ENCODE data around the gene NGDN.
"Not testable (repeated sequence)": the region's sequence is repeated elsewhere in the genome, so short reads cannot be mapped to it uniquely, and the experiment has no call there.

Gene NGDN

DNA sequence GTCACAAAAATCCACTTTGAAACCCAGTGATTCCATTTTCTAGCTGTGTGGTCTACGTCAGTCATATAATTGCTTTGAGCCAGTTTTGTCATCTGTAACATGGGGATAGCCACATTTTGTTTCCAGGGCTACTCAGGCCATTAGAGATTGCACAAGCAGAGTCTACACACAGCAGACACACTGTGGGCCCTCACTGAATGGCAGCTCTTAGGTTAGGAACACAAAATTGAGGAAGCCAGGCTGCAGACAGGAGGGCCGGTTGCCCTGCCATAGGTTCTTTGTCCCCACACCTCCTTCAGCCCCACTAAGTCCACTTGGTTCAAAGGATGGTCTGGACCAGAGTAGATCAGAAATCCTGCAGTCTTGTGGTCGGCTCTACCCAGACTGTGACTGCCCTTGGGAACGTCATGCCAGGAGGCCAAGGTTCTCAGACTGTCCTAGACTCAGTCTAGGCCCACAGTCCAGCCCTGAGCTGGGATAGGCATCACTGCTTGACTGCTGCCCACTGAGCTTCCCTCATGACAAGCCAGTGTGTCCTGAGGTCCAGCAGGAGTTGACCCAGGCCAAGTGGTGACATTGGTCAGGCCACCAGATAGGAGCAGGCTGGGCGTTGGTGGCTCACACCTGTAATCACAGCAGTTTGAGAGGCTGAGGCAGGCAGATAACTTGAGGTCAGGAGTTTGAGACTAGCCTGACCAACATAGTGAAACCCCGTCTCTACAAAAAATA is 30.2 kb upstream of the NGDN start:
- no peak for DNase-seq (ENCODE audit: low spot score)

DNA sequence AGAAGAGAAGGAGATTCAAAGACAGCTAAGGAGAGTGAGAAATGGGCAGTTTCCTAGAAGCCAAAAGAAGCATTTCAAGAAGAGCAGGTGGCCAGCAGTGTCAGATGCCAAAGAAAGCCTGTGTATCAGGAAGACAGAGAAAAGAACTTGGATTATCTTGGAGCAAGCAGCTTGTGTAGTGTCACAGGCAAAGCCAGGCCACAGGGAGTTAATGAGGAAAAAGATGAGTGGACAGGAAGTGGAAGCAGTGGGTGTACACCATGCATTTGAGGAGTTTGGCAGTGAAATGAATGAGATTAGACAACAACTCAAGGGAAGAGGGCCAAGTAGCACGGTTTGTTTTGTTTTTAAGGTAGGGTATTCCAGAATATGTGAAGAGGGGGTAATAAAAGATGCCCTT is 28.4 kb upstream of the NGDN start:
- no peak for DNase-seq (ENCODE audit: low spot score)

DNA sequence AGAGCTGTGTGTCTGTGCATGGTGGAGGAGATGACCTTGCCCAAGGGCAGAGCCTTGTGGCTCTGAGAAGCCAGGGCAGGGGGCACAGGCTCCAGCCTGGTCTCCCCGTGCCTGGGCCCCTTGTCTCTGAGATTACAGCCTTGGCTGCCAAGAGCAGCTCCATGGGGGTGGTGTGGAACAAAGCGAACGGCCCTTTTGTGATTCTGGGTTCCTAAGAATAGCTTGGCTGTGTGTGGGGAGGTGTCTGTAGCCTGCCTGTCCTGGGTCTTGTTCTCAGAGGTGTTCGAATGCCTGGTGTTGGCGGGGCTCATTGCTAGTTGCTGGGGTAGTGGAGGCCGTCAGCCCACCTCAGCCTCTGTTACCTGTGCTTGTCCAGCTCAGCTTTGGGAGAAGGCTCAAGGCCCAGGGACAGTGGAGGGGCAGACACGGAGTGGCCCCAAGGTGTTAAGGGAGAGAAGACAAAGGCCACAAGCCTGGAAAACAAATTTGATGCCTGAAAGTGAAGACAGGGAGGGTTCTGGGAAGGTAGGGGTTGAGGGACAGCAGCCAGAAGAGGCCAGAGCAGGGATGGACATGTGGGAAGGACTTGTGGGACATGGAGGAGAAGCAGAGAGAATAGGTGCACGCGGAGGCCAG is 26.7 kb upstream of the NGDN start:
- DNase-seq (ENCODE audit: low spot score), result no peak

DNA sequence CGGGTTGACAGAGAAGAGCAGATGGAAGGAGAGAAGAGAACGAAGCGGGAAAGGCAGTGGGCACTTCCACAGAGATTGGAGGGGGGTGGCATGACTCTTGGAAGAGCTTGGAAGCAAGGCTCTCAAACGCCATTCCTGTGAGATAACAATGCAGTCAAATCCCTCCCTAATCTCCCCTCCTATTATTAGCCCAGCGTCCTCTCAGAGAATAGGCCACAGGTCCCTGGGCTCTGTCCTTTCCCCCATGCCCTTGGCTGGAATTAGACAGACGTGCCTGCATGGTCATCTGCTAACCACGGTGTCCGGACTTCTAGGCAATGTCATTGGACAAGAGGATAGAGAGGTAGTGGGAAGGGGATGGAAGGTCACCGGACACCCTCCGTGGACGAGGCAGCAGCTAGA is 26.1 kb upstream of the NGDN start:
- no peak for DNase-seq (ENCODE audit: low spot score)

DNA sequence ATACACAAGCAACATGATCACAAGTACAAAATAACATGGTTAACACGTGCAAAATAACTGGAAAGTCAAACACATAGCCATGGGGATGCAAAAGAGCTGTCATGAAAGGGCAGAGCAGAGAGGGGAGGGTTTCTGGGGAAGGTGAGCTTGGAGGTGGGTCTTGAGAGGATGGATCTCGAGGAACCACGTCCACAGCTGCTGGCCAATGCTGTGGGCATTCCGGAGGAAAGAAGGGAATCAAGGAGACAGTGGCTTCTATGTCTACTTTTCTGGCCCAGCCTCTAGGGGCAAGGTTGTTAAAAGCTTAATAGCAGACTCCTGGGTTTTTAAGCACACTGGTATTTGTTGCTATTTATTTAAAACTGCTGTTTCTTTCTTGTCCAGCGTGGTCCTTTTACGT is 25.6 kb upstream of the NGDN start:
- DNase-seq (ENCODE audit: low spot score), result no peak

DNA sequence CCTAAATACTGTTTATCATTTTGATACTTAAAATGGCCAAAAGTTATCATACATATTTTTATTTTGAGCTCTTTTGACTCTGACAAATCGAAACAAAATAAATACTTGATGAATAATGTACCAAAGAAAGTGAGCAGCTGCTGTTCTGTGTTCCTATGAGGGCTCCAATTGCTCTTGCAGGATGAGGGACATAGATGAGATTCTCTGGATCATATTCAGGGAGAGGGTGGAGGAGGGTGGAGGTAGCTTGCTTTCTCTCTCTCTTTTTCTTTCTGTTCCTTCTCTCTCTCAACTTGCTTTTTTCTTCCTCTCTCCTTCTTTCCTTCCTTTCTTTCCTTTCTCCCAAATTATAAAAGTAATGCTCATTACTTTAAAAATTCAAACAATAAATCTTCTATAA is 25.2 kb upstream of the NGDN start:
- DNase-seq (ENCODE audit: low spot score), result no peak

DNA sequence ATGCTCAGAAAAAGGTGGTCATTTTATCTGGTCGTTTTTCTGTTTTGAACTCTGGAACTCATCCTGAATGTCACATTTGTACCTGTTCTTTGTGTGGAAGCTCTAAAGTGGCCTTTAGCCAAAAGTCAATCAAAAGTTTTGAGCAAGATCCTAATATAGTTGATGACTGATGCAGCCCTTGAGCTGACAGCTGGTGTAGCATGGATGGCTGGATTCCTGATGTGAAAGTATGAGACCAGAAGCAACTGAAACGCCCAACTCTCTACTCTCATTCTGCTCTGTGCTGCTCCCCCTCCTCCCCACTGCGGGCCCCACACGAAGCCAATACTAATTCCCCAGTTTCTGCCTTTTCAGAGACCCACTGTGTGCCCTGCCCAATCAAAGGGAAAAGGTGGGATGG is 23.7 kb upstream of the NGDN start:
- no peak for DNase-seq (ENCODE audit: low spot score)

DNA sequence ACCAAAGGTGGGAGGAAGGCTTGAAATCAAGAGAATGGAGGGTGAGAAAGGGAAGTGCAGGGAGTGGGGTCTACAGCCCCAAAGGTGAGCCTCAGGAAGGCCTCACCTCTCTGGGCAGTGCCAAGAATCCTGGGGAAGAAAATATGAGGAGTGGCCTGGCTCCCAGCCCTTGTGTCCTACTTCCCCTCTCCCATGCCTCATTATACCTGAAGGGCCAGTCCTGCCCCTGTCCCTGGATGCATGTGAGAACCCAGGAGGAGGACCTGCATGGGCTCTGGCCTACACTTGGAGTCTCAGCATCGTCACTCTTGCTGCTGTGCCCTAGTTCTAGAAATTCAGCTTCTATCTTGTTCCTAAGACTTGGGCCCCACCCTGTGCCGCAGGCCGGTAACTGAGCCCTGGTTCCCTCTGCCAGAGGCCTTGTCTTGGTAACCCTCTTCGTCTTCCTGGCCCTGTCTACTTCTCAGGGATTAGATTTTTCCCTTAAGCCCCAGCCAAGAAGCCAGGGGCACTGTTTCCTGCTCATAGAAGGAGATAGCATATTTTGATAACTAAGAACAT is 23.1 kb upstream of the NGDN start:
- no peak for DNase-seq (ENCODE audit: low spot score)

DNA sequence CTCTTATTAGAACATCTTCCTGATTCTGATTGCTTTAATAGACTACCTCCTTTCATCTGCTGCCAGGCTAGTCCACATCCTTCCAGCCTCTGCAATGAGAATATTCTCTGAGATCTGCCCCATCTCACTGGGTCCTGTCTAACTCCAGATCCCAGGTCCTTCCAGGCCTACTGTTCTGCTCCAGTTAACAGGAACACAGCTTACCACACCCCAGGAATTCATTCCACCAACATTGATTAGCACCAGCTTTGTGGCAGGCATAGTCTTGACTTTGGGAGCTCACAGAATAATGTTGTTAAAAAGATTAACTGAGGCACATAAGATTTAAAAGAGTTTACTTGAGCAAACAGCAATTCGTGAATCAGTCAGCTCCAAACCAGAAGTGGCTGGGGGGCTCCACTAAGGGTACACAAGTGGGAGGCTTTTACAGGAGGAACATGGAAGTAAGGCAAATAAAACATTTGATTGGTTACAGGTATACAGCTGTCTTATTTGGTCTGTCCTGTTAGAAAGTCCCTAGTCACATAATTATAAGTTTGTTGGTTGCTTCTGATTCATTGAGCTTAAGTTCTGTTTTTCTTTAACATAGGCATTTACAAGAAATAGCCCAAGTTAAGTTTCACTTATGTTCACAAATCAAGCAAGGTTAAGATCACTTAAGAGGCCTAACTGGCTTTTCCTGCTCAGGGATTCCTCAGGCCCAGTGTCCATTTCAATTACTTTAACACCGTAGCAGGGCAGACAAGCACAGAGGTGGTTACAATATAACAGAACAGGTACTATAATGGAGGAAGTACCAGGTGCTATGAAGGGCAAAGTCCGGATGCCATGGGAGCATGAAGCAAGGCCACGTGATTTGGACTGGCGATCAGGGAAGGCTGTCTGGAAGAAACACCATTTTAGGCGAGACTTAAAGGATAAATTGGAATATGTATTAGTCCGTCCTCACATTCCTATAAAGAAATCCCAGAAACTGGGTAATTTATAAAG is 21.8 kb upstream of the NGDN start:
- no peak for DNase-seq (ENCODE audit: low spot score)

DNA sequence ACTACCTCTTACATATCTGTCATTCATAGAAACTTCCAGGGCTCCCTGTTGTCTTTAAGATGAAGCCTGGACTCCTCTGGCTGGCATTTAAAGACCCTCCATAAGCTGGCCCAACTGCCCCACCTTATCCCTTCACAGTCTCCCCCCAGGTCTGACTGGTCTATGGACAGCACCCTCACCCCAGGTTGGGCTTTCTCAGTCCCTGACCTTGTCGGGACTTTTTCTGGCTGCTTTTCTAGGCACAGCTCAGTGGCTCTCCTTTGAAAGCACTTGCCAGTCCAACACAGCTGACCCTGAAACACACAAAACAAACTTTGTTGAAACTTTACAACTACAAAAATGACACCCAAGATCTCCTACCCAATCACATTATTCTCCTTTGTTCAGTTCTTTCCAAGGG is 20.2 kb upstream of the NGDN start:
- DNase-seq (ENCODE audit: low spot score), result no peak

DNA sequence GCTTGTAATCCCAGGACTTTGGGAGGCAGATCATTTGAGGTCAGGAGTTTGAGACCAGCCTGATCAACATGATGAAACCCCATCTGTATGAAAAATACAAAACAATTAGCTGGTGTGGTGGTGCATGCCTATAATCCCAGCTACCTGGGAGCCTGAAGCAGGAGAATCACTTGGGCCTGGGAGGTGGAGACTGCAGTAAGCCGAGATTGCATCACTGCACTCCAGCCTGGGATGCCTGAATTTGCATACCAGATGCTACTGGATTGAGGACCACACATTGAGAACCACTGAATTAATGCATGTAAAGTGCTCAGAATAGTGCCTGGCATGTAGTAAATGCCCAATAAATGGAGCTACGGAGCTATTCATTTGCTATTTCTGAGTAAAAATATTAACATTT is 19.1 kb upstream of the NGDN start:
- no peak for DNase-seq (ENCODE audit: low spot score)

DNA sequence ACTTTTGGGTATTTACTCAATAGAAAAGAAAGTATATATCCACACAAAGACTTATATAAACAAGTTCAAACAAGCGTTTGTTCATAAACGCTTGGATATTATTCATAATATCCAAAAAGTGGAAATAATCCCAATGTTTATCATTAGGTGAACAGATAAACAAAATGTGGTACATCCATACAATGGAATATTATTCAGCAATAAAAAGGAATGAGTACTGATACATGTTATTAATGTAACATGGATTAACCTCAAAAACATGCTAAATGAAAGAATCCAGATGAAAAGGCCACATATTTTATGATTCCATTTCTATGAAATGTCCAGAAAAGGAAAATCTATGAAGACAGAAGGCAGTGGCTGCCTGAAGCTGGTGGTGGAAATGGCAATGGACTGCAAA is 17.3 kb upstream of the NGDN start:
- DNase-seq (ENCODE audit: low spot score), result no peak

DNA sequence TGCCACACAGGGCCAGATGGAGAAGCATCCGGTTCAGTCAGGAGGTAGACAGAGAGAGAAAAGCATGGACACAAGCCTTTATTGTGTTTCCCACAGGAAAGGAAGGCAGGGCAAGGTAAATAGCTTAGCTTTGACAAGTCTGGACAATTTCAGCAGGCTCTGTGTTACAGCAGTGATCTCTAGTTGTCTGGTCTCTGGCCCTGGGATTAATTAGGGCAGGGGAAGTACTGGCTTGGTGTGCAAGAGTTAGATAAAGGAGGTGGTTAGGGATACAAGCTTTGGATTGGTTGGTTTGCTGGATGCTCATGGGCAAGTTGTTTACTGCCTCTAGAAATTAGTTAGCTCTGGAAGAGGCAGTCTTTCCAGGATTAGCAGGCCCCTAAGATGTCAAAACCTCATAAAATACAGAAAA is 15.1 kb upstream of the NGDN start:
- DNase-seq (ENCODE audit: low spot score), result no peak

DNA sequence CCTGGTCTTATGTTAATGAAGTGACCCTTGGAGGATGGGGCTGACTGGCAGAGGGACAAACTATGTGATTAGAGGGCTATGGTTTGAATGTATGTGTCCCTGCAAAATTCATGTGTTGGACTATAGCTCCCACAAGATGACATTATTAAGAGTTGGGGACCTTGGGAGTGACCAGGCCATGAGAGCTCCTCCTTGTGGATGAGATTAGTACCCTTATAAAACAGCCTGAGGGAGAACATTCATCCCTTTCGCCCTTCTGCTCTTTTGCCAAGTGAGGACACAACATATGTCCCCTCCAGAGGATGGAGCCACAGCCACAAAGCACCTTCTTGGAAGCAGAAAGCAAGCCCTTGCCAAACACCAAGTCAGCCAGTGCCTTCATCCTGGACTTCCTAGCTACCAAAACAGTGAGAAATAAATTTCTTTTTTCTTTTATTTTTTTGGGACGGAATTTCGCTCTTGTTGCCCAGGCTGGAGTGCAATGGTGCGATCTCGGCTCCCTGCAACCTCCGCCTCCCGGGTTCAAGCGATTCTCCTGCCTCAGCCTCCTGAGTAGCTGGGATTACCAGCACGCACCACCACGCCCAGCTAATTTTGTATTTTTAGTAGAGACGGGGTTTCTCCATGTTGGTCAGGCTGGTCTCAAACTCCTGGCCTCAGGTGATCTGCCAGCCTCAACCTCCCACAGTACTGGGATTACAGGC is 12.5 kb upstream of the NGDN start:
- not testable (repeated sequence) for DNase-seq (ENCODE audit: low spot score)

DNA sequence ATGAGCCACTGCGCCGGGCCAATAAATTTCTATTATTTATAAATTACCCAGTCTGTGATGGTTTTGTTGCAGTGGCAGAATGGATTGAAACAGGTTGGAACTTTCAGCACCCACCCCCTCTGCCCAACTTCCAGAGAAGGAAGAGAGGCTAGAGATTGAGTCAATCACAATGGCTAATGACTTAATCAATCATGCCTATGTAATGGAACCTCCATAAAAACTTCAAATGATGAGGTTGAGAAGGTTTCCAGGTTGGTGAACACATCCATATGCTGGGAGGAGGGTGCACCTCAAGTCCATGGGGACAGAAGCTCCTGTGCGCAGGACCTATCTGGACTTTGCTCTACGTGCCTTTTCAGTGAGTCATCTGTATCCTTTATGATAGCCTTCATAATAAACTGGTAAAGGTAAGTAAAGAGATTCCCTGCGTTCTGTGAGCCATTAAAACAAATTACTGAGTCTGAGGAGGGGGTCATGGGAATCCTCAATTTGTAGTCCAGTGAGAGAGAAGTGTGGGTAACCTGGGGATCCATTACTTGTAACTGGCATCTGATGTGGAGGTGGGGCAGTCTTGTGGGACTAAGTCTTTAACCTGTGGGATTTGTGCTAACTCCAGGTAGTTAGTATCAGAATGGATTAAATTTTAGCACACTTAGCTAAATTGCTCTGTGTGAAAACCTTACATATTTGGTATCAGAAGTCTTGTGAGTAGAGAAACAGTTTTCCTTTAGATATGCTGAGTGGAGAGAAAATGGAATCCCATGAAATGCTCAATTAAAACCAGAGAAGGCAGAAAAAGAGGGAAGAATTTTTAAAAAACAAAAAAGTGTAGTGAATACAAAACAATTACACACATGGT is 11.7 kb upstream of the NGDN start:
- no peak for DNase-seq (ENCODE audit: low spot score)

DNA sequence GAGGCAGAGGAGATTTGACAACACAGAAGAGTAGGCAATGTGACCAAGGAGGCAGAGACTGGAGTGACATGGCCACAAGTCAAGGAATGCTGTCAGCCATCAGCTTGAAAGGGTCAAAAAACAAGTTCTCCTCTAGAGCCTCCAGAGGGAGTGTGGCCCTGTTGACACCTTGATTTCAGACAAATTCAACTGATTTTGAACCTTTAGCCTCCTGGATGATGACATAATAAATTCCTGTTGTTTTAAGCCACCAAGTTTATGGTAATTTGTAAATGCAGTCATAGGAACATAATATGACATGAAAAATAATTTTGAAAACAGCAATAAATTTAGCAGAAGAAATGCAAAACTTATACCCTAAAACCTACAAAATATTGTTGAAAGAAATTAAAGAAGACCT is 8.5 kb upstream of the NGDN start:
- DNase-seq (ENCODE audit: low spot score), result no peak

DNA sequence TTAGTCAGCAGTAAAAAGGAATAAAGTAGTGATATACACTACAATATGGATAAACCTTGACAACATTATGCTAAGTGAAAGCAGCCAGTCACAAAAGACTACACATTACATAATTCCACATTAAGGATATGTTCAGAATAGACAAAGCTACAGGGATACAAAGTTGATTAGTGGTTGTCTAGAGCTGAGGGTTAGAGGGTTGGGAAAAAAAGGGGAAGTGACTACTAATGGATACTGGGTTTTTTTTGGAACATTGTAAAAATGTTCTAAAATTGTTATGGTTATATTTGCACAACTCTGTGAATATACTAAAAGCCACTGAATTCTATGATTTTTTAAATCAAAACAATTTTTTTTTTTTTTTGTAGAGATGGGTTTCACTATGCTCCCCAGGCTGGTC is 4.8 kb upstream of the NGDN start:
- no peak for DNase-seq (ENCODE audit: low spot score)

DNA sequence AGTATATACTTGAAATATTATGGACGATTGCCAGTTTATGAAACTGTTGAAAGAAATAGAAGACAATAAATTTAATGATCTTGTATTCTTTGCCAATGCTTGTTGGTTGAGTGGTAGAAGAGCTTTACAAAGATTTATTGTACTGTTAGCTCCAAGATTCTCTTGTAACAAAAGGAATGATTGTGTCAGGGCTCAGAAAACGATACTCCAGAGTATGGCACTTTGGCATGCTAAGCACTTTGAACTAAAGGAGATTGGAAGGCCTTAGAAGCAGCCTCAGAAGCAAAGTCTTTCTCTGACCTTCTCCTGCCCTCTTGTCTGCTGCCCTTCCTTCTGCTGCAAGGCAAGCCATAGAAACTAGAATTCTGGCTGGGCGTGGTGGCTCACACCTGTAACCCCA is 4.2 kb upstream of the NGDN start:
- DNase-seq (ENCODE audit: low spot score), result no peak

DNA sequence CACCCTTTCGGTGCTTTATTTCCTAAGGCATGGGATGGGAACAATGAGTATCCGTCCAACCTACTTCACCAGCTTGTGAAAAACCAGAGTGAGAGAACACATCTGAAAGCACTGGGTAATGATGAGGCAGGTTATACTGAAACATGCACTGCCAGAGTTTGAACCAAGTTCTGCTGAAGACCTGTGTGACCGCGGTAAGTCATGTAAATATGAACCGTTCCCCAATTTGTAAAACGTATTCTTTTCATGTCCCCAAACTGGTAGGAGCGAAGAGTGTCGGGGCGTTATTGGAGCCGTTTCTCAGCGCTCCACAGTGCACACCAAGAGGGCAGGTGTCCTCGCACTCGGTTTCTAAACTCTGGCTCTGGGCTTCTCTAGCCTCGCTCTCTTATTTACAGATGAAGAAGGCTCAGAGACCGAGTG is 788 bp upstream of the NGDN start:
- no peak for DNase-seq (ENCODE audit: low spot score)

DNA sequence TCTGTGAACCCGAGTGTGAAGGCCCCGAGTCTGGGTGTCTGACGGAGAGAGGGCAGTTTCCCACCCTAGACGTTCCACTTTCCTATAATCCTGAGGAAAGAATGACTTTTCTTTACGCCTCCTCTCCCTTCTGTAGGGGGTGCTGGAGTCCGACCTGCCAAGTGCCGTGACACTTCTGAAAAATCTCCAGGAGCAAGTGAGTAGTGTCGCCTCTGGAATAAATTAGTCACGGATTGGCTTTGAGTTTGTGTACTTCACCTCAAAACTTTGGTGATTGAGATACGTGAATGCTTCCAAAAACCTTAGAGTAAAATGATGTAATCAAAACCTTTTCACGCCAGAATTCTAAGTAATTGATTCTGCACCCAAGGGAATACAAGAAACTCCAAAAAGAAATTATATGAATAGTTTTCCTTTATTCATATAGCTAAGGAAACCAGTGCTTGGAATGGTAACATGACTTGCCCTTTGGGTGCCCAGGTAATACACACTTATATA is 452 bp downstream of the NGDN start:
- no peak for DNase-seq (ENCODE audit: low spot score)

DNA sequence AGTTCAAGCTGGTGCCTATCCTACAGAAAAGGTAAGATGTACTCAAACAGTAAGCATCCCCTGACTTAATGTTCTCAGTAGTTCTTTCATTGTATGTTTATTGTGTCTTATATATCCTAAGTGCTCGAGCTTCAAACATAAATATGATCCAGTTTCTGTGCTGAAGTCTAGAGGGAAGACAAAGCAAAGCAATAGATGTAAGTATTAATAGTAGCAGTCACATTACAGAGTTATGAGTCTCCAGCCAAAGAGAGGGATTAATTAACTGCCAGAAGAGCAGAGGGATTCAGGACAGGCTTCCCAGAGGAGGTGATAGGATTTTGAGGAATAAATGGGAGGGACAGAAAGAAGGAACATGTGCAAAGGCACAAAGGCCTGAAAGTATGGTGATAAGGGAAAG is 1.4 kb downstream of the NGDN start:
- DNase-seq (ENCODE audit: low spot score), result no peak

Measured in CD4-positive, alpha-beta T cell treated with Interleukin-2 at 100 ng/mL for 4 hours (primary cell).